ENCODE data around the gene MAP4K3.
"Not testable (repeated sequence)": the region's sequence is repeated elsewhere in the genome, so short reads cannot be mapped to it uniquely, and the experiment has no call there.

Gene MAP4K3

DNA sequence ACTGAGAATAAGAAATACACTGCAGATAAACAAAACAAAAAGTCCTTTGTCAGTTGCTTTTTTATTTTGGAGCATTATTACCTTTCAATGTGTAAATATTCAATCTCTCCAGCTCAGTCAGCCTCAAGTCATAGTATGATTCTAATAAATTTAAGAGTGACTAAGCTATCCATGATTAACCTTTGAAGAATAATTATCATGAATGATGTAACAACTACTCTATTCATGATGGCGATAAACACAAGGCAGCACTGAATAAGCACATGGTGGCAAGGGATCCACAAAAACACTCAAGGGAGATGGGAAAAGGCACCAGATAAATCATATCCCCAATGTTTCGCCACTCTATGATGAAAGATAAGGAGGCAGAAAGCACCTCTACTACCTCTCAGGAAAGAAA is 67.0 kb downstream of the MAP4K3 start:
- DNase-seq, result no peak

DNA sequence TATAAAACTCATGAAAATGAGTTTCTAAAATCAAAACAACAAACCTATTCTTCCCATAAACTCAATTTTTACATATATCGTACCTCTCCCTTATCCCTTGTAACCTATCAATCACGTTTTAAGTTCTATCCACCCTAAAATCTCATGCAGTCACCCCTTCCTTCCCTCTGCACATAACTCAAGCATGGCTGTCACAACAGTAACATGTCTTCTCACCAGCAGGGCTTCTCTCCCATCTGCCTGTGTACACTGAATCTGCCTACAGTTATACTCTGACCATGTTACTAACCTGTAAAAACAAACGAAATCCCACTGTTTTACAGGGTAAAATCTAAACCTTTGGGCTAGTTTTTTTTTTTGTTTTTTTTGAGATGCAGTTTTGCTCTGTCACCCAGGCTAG is 68.2 kb downstream of the MAP4K3 start:
- no peak for DNase-seq

GRCh38 chr2:39368376-39368775 is 68.7 kb downstream of the MAP4K3 start:
- DNase-seq, result no peak

- DNase-seq, result no peak
These were observed 74.5 kb downstream of the MAP4K3 start for GRCh38 chr2:39362595-39362994.

DNA sequence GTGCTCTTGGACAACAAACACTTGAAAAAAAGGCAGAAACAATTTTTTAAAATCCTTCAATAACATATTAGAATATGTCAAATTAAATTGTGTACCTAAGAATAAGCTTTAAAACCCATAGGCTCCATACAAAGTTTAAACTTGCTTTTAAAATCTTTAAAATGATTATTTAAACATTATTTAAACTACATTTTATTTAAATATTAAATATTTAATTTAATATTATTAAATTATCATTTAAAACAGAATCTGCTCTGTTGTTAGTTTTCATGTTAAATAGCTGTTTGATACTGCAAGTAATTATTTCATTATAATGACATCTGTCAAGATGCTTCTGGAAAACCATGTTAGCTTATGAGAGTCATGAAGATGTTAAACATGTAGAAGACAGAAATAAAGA is 75.6 kb downstream of the MAP4K3 start:
- DNase-seq, result no peak

DNA sequence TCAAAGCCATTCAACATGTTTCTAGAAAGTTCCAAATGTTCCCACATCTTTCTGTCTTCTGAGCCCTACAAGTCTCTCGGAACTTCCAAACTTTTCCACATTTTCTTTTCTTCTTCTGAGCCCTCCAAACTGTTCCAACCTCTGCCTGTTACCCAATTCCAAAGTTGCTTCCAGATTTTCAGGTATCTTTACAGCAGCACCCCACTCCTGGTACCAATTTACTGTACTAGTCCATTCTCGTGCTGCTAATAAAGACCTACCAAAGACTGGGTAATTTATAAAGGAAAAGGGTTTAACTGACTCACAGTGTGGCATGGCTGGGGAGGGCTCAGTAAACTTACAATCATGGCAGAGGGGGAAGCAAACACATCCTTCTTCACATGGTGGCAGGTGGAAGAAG is 76.7 kb downstream of the MAP4K3 start:
- DNase-seq, result not testable (repeated sequence)

GRCh38 chr2:39359453-39360038 is 77.5 kb downstream of the MAP4K3 start:
- DNase-seq, result no peak

DNA sequence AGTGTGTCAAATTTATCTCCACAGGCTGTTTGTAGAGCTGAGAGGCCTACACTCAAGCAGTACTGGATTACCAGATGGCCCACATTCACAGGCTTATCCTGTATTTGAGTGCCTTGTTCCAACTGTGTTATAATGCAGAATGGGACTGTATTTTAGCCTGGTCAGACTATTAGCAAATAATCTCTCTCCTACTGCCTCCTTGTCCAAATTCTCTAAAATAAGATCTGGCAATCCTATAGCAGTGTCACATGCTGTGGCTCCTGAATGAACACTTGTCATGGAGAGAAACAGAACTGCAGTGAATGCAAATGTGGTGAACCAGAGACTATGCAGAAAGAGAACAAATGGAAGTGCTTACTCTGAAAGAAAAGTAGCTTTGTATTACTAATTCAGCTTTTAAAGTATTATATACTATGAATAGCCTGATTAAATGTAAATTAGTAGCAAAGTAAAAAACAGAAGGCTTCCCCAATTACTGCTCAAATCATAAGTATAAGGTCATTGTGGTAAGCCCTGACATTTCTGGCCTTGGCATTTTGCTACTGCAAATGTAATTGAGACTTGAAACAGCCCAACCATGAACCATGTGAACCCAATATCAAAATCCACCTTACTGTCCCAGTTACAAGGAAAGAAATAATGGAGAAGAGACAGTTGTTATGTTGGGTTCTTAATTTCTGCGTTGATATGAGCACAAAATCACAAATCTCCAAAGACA is 80.0 kb downstream of the MAP4K3 start:
- peak; percentile 21 for DNase-seq

- no peak for DNase-seq
These were observed 86.4 kb downstream of the MAP4K3 start for GRCh38 chr2:39350658-39351057.

DNA sequence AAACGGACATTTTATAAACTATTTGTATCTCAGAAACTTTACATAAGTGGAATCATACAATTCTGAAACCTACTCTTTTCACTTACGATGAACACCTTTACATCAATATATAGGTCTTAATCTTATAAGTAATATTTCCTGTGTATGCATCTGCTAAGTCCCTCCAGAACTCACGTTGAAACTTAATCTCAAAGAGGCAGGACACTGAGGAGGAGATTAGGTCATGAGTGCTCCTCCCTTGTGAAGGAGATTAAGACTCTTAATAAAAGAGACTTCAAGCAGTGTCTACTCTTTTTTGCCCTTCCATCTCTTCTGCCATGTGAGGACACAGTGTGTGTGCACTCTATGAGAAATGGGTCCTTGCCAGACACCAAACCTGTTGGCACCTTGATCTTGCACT is 98.6 kb downstream of the MAP4K3 start:
- DNase-seq, result no peak

DNA sequence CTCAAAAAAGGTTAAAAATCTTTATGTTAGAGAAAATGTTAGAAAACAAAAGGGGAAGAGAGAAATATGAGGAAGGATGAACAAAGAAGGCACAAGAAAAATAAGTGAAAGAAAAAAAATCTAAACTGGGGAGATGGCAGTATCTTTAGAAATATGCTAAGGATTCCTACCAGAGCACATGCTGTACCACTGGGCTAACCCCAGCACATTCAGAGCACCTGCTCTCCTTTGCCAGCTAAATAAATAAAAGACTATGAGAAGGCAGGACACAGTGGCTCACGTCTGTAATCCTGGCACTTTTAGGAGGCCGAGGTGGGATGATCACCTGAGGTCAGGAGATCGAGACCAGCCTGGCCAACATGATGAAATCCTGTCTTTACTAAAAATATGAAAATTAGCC is 101.2 kb downstream of the MAP4K3 start:
- no peak for DNase-seq

DNA sequence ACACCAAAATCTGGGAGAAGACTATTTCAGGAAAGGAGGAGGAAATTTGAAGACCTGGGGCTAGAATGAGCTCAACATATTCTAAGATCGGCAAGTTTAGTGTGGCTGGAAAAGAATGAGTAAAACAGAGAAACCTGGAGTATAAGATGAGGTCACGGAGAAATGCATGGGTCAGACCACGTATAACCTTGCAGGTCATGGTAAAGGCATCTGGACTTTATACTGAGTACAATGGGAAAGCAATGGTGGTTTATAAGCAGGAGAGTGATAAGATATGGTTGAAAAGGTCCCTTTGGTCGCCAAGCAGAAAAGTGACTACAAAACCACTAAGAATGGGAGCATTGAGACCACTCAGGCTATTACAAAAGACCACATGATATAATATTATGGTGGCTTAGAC is 102.1 kb downstream of the MAP4K3 start:
- no peak for DNase-seq

GRCh38 chr2:39334529-39334928 is 102.6 kb downstream of the MAP4K3 start:
- DNase-seq, result no peak

- no peak for DNase-seq
These were observed 110.4 kb downstream of the MAP4K3 start for GRCh38 chr2:39326644-39327043.

GRCh38 chr2:39325966-39326365 is 111.1 kb downstream of the MAP4K3 start:
- no peak for DNase-seq

GRCh38 chr2:39321056-39322035 is 115.7 kb downstream of the MAP4K3 start:
- not testable (repeated sequence) for DNase-seq

- DNase-seq, result no peak
These were observed 116.9 kb downstream of the MAP4K3 start for GRCh38 chr2:39320162-39320561.

- no peak for DNase-seq
These were observed 123.5 kb downstream of the MAP4K3 start for GRCh38 chr2:39313575-39313974.

DNA sequence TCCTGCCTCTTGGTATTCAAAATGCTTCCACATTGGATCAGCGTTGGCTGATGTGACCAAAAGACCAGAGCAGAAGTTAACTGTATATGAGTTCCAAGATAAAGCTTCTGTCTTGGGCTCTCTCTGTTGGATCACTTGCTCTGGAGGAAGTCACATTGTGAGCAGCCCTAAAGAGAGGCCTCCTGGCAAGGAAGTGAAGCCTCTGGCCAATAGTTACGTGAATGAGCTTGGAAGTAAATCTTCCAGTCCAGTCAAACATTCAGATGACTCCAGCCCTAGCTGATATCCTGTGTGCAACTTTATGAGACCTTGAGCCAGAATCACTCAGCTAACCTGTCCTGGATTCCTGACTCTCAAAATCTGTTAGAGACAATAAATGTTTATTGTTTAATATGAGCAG is 125.6 kb downstream of the MAP4K3 start:
- DNase-seq, result no peak

GRCh38 chr2:39308778-39309177 is 128.3 kb downstream of the MAP4K3 start:
- no peak for DNase-seq

DNA sequence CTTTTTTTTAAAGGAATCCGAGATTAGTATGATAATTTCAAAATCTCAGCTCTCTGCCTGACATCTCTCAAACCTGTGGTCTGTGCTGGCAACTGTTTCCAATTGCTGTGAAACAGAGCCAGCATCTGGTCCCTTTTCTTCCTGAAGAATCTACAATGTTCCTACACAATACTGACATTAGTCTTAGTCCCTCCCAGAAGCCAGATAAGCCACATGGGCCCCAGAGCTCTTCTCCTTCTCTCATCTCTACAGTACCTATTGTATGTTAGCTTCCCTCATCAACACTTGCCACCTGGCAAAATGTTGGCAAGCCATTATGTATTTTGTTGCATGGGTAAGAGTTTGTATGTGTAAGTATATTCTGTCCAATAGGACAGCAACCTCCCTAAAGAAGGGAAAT is 130.5 kb downstream of the MAP4K3 start:
- no peak for DNase-seq

GRCh38 chr2:39304729-39305128 is 132.4 kb downstream of the MAP4K3 start:
- no peak for DNase-seq

GRCh38 chr2:39304200-39304599 is 132.9 kb downstream of the MAP4K3 start:
- DNase-seq, result no peak

DNA sequence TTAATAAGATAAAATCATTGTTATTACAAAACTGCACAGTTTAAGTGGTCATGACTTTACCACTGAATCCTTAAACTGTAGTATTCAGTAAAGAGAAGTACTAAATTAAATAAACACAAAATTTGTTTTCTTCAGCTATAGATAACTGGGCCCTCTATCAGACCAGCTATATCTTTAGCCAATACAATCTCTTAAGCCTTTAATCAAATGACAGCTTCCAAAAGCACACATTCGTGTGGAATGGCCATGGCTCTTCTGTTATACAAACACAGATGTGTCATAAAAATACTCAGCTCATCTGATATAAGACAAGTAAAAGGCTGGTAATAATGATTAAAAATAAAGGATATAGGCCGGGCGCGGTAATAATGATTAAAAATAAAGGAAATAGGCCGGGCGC is 135.7 kb downstream of the MAP4K3 start:
- no peak for DNase-seq

Measured in suppressor macrophage treated with lipopolysaccharide for 4 hours (primary cell).